Activated CD8-positive, alpha-beta T cell treated with anti-CD3 and anti-CD28 coated beads, Interleukin-2, amount 10 ng/mL, durations not matched to agents 7 days and 5 days (primary cell): Measurements from ENCODE around the gene CALD1. TPM values are rescaled to one million over a fixed set of nuclear protein-coding genes. Genes with fewer than 3 reads are reported as not detected.

Experiments
- ATAC-seq: fragments of 150-1000 bp; cut with Tn5 transposase; one replicate; pipeline ENCODE4 v1.10.0; 2021; ENCODE audit warnings: moderate library complexity
- CTCF ChIA-PET: fragments of 350-600 bp; sonication (Branson Sonifier 250); formaldehyde crosslinking; loops from one replicate; lab custom pipeline; 2021; ENCODE audit warnings: antibody characterized with exemption; lab: Charles Lee
- POLR2A ChIA-PET: fragments of 350-600 bp; sonication (Branson Sonifier 250); formaldehyde crosslinking; loops from one replicate; lab custom pipeline; 2021; ENCODE audit warnings: antibody characterized with exemption; lab: Charles Lee
- DNase-seq: peaks from one replicate; pipeline ENCODE4 v3.0.0-alpha.2; 2020
- H3K27ac Mint-ChIP-seq: one replicate; pipeline ENCODE4 v1.8.0; 2021; ENCODE audit warnings: mild to moderate bottlenecking, mixed read lengths
- H3K27me3 Mint-ChIP-seq: one replicate; pipeline ENCODE4 v1.8.0; 2021; ENCODE audit warnings: low read depth, mixed read lengths
- H3K36me3 Mint-ChIP-seq: one replicate; pipeline ENCODE4 v1.8.0; 2021; ENCODE audit warnings: low read depth, mixed read lengths
- H3K4me1 Mint-ChIP-seq: one replicate; pipeline ENCODE4 v1.8.0; 2021; ENCODE audit warnings: low read depth, mixed read lengths
- H3K4me3 Mint-ChIP-seq: one replicate; pipeline ENCODE4 v1.8.0; 2021; ENCODE audit warnings: mild to moderate bottlenecking, mixed read lengths
- H3K9me3 Mint-ChIP-seq: one replicate; pipeline ENCODE4 v1.8.0; 2022; ENCODE audit warnings: mixed read lengths; ENCODE audit not compliant: insufficient read depth
- total RNA-seq, 2 experiments: library from RNA; stranded (reverse); gene quantifications; one replicate each; pipeline ENCODE4 v1.2.3, GENCODE V29; 2021

CALD1 gene
- total RNA-seq, 2 experiments from 2014 or later, result 0.55 TPM; not detected in 1

DNA sequence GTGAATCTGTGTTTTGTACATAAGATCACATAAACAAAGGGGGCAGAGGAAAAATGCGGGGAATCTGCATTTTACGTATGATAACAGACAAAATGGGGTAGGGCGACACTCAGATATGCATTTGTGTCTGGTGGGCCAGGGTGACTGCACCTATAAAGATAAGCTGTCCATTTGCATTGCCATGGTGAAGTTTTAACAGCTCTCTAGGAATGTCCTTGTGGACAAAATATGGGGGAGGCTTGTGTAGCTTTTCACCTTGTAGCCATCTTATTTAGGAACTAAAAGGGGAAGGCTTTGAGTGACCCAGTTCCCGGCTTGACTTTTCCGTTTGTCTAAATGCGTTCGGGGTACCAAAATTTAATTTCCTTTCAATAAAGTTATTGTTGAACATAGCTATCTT is 114.5 kb downstream of the CALD1 start:
- DNase-seq (no peak), ATAC-seq (no peak)
- Mint-ChIP-seq H3K4me1 (peaks cover 2% of the 10 kb centered on the region), H3K9me3 (peaks cover 12% of the 10 kb centered on the region), H3K27me3 (peaks cover 16% of the 10 kb centered on the region), H3K27ac (no peak overlapping the region), H3K4me3 (no peak overlapping the region), H3K36me3 (no peaks in the 10 kb centered on the region)
- POLR2A ChIA-PET, result no interaction called here
- CTCF ChIA-PET, result no interaction called here

DNA sequence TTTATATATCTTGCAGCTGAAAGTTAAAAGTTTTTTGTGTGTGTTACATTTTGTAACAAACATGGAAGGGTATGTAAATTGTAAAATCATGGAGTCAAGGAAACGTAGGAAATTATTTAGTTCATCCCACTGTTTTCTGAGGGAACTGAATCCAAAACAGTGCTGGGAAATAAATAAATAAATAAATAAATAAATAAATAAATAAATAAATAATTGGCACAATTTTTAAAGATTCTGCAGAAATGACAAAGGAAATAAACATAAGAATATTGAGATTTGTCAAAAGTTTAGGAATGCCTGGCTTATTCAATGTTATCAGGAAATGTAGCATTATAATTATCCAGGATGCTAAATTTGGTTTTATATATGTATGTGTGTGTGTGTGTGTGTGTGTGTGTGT is 115.5 kb downstream of the CALD1 start:
- H3K36me3 Mint-ChIP-seq, result no peaks in the 10 kb centered on the region
- no peak for DNase-seq
- no peak for ATAC-seq
- H3K4me3 Mint-ChIP-seq, result no peak overlapping the region
- peaks cover 2% of the 10 kb centered on the region for H3K4me1 Mint-ChIP-seq
- ChIA-PET POLR2A (no interaction called here), CTCF (interaction anchor here (0.6 kb wide), 1 partner anchor 771 kb away, joined by 3 read pairs; no protein-coding TSS in a partner anchor)
- no peak overlapping the region for H3K27ac Mint-ChIP-seq
- H3K9me3 Mint-ChIP-seq, result peaks cover 12% of the 10 kb centered on the region
- H3K27me3 Mint-ChIP-seq, result peaks cover 16% of the 10 kb centered on the region

DNA sequence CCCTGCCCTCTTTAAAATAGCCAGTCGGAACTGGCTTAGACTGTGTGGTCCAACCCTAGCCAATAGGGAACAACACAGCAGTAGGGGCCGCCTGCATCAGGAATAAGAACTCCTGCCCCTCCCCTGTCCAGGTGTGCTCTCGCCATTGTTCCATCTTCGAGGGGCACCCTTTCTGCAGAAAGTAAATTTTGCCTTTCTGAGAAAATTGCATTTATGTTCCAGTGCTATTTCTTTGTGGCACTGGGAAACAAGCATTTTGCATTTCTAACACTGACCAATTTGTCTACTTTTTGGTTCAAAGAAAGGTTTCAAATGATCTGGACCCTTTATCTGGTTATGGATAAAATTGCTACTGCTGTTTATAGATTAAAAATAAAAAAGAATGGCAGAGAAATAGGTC is 116.6 kb downstream of the CALD1 start:
- H3K4me3 Mint-ChIP-seq, result no peak overlapping the region
- no peaks in the 10 kb centered on the region for H3K36me3 Mint-ChIP-seq
- peaks cover 16% of the 10 kb centered on the region for H3K27me3 Mint-ChIP-seq
- POLR2A ChIA-PET, result no interaction called here
- ATAC-seq (no peak), DNase-seq (no peak)
- CTCF ChIA-PET, result no interaction called here
- H3K9me3 Mint-ChIP-seq, result peaks cover 12% of the 10 kb centered on the region
- no peak overlapping the region for H3K27ac Mint-ChIP-seq
- H3K4me1 Mint-ChIP-seq, result peaks cover 2% of the 10 kb centered on the region

DNA sequence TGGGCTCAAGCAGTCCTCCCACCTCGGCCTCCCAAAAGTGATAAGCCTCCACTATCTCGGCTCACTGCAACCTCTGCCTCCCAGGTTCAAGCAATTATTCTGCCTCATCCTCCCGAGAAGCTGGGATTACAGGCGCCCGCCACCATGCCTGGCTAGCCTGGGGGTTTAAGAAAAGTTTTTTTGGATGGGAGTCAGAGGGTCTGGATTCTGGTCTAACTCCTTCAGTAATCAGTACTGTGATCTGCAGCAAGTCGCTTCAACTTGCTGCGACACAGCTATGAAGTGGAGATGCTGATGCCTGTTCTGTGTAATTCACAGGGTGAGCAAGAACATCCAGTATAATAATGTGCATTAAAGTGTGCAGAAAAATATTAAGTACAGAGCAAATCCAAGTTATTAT is 118.5 kb downstream of the CALD1 start:
- peaks cover 12% of the 10 kb centered on the region for H3K9me3 Mint-ChIP-seq
- H3K27ac Mint-ChIP-seq, result no peak overlapping the region
- H3K27me3 Mint-ChIP-seq, result peaks cover 9% of the 10 kb centered on the region
- no peaks in the 10 kb centered on the region for H3K4me1 Mint-ChIP-seq
- ChIA-PET CTCF (no interaction called here), POLR2A (no interaction called here)
- DNase-seq (no peak), ATAC-seq (no peak)
- H3K4me3 Mint-ChIP-seq, result no peak overlapping the region
- no peaks in the 10 kb centered on the region for H3K36me3 Mint-ChIP-seq

DNA sequence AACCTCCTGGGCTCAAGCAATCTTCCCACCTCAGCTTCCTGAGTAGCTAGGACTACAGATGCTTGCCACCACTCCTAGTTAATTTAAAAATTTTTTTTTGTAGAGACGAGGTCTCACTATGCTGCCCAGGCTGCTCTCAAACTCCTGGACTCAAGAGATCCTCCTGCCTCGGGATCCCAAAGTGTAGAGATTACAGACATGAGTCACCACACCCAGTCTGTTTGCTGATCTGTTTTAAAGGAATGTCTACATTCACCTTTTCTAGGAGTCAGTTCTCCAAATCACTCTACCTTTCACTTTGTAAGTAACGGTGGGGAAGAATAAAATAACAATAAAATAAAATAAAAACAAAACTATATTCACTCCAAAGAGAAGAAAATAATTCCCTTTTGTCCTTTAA is 120.3 kb downstream of the CALD1 start:
- ATAC-seq (no peak), DNase-seq (no peak)
- no peaks in the 10 kb centered on the region for H3K36me3 Mint-ChIP-seq
- CTCF ChIA-PET, result no interaction called here
- no peak overlapping the region for H3K4me3 Mint-ChIP-seq
- POLR2A ChIA-PET, result interaction anchor here (0.5 kb wide), 1 partner anchor 179 kb away, joined by 3 read pairs; no protein-coding TSS in a partner anchor
- H3K27ac Mint-ChIP-seq, result no peak overlapping the region
- H3K9me3 Mint-ChIP-seq, result peaks cover 12% of the 10 kb centered on the region
- H3K27me3 Mint-ChIP-seq, result no peaks in the 10 kb centered on the region
- H3K4me1 Mint-ChIP-seq, result no peaks in the 10 kb centered on the region

DNA sequence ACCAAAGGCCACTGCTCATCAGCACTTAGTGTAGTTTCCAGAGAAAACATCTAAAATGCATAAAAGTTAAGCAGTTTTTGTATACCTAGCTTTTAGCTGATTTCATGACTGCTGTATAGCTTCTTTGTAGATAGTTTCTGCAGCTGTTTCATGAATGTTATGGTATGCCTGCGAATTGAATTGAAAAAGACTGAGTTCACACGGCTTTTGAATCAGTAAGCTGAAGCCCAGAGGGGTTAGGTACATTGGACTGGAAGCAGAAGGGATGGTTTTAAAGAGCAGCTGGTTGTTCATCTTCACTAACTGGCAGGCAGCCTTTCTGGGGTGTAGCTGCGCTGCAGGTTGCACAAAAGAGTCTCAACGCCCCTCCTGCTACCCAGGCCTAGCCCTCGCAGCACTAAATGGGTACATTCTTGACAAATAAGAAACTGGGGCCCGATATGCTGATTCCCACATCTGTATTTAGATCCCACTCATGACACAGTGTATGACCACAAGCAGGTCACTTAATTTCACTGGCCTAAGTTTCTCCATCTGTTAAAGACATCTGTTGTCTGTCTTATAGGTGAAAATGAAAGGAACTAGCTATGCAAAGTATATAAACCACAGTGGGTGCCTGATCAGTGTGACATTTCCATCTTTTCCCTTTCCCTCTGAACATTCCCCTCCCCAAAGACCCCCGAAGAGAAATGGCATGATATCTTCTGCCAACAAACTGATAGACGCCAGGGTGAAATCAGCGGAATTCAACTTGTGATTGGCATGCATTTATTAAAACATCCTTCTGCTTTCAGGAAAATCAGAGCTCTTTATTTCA is 120.9 kb downstream of the CALD1 start:
- no peaks in the 10 kb centered on the region for H3K4me1 Mint-ChIP-seq
- ATAC-seq (no peak), DNase-seq (no peak)
- no peak overlapping the region for H3K27ac Mint-ChIP-seq
- H3K36me3 Mint-ChIP-seq, result no peaks in the 10 kb centered on the region
- ChIA-PET CTCF (no interaction called here), POLR2A (interaction anchor here (0.5 kb wide), 1 partner anchor 178 kb away, joined by 3 read pairs; no protein-coding TSS in a partner anchor)
- no peaks in the 10 kb centered on the region for H3K27me3 Mint-ChIP-seq
- peaks cover 11% of the 10 kb centered on the region for H3K9me3 Mint-ChIP-seq
- H3K4me3 Mint-ChIP-seq, result no peak overlapping the region

DNA sequence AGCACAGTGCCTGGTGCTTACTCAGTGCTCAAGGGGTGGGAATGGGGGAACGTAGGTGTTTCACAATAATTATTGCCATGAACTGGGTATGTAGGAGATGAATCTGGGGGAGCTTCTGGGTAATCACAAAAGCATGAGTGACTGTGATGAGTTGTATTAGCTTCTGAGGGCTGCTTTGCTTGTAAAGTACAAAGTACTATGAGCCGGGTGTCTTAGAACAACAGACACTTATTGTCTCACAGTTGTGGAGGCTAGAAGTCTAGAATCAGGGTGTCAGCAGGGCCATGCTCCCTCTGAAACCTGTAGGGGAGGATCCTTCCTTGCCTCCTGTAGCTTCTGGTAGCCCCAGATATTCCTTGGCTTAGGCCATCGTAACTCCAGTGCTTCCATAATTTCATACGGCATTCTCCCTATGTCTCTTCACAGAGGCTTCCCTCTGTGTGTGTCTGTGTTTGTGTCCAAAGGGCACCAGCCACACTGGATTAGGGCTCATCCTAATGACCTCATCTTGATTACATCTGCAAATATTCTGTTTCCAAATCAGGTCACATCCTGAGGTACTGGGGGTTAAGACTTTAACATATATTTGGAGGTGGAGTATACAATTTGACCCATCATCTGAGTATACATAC is 122.1 kb downstream of the CALD1 start:
- H3K4me3 Mint-ChIP-seq, result no peak overlapping the region
- CTCF ChIA-PET, result no interaction called here
- DNase-seq (no peak), ATAC-seq (no peak)
- H3K27me3 Mint-ChIP-seq, result no peaks in the 10 kb centered on the region
- H3K27ac Mint-ChIP-seq, result no peak overlapping the region
- no peaks in the 10 kb centered on the region for H3K4me1 Mint-ChIP-seq
- no peaks in the 10 kb centered on the region for H3K36me3 Mint-ChIP-seq
- peaks cover 2% of the 10 kb centered on the region for H3K9me3 Mint-ChIP-seq
- POLR2A ChIA-PET, result interaction anchor here (0.5 kb wide), 1 partner anchor 1629 kb away, joined by 3 read pairs; no protein-coding TSS in a partner anchor

DNA sequence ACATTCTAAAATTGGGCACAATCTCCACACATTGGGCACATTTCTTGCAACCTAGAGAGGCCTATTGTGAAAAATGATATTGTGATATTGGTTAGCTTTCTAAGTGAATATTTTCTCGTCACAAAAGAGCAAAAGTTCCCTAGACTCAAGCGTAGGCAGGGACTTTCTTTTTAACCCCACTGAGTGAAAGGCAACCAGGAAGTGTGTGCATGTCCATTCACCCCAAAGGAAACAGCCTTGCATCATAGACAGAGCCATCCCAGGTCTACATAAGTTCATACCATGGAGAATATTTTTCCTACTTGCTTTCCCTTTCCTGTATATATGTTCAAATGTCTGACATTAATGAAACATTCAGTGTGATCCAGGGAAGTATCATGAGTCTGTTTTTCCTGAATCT is 122.6 kb downstream of the CALD1 start:
- H3K4me3 Mint-ChIP-seq, result no peak overlapping the region
- CTCF ChIA-PET, result no interaction called here
- no peak for ATAC-seq

DNA sequence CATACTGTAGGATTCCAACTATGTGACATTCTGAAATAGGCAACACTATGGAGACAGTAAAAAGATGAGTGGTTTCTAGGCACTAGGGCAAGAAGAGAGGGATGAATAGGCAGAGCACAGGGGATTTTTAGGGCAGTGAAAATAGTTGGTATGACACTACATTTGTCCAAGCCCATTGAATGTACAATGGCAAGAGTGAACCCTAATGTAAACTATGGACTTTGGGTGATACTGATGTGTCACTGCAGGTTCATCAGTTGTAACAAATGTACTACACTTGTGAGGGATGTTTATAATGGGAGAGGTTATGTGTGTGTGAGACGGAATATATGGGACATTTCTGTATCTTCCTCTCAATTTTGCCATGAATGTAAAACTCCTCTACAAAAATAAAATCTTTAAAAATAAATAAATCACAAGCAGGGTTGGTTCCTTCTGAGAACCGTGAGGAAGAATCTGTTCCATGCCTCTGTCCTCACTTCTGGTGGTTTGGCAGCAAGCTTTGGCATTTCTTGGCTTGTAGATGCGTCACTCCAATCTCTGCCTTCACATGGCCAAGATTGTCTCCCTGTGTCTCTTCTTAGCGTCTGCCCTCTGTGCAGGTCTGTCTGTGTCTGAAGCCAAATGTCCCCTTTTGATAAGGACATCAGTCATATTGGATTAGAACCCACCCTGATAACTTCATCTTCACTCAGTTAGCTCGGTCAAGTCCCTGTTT is 123.8 kb downstream of the CALD1 start:
- no peak overlapping the region for H3K27ac Mint-ChIP-seq
- H3K4me3 Mint-ChIP-seq, result no peak overlapping the region
- ChIA-PET POLR2A (no interaction called here), CTCF (no interaction called here)
- ATAC-seq, result no peak
- no peaks in the 10 kb centered on the region for H3K36me3 Mint-ChIP-seq
- H3K27me3 Mint-ChIP-seq, result no peaks in the 10 kb centered on the region
- H3K4me1 Mint-ChIP-seq, result no peaks in the 10 kb centered on the region
- H3K9me3 Mint-ChIP-seq, result no peaks in the 10 kb centered on the region
- DNase-seq, result no peak

More for the DNA sequence above, 122.6 kb downstream of the CALD1 start:
- no peak for DNase-seq
- Mint-ChIP-seq H3K9me3 (no peaks in the 10 kb centered on the region), H3K27ac (no peak overlapping the region), H3K36me3 (no peaks in the 10 kb centered on the region), H3K27me3 (no peaks in the 10 kb centered on the region), H3K4me1 (no peaks in the 10 kb centered on the region)
- POLR2A ChIA-PET, result no interaction called here

DNA sequence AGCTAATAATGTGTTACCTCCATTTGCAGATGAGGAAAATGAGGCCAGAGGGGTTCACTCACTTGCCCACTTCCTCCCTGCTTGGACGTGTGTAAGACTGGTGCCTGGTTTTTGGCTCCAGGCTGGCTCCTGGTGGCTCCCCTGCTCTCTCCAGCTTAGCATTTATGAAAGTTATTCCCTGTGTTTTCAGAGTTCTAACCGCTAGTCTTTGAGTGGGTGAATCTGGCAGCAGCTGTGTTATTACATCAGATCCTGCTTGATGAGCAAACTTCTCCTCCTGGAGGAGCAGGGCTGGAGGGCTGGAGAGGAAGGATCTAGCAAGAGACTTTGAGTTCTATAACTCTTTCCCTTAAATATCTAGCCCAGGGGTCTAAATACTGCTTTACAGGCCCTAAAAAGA is 125.9 kb downstream of the CALD1 start:
- no peak for DNase-seq
- H3K27me3 Mint-ChIP-seq, result no peaks in the 10 kb centered on the region
- no peak overlapping the region for H3K27ac Mint-ChIP-seq
- no peak overlapping the region for H3K4me3 Mint-ChIP-seq
- H3K4me1 Mint-ChIP-seq, result peaks cover 4% of the 10 kb centered on the region
- ChIA-PET POLR2A (interaction anchor here (0.8 kb wide), 1 partner anchor 259 kb away, joined by 3 read pairs; no protein-coding TSS in a partner anchor), CTCF (no interaction called here)
- no peaks in the 10 kb centered on the region for H3K9me3 Mint-ChIP-seq
- no peaks in the 10 kb centered on the region for H3K36me3 Mint-ChIP-seq
- no peak for ATAC-seq

DNA sequence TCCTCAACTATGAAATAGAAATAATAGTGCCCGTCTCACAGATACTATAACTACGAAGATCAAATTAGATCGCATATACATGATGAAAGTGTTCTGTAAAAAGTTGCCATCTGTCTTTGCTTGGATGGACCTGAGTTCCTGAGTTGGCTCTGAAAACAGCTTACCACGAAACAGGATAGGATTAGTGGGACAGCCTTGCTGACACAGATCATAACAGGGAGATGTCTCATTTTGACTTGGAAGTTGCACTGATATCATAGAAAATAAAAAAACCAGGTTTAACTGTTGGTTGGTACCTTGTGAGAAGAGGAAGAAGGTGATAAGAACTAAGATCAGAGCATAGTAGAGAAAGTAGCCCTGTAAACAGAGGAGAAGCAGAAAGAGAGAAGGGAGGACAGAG is 127.6 kb downstream of the CALD1 start:
- no peak for DNase-seq
- no peak for ATAC-seq
- no peak overlapping the region for H3K27ac Mint-ChIP-seq
- ChIA-PET POLR2A (no interaction called here), CTCF (interaction anchor here (0.6 to 0.8 kb wide), 2 partner anchors 277 to 434 kb away, joined by 3 read pairs; no protein-coding TSS in a partner anchor)
- H3K9me3 Mint-ChIP-seq, result no peaks in the 10 kb centered on the region
- H3K27me3 Mint-ChIP-seq, result no peaks in the 10 kb centered on the region
- no peaks in the 10 kb centered on the region for H3K36me3 Mint-ChIP-seq
- no peak overlapping the region for H3K4me3 Mint-ChIP-seq
- H3K4me1 Mint-ChIP-seq, result peaks cover 7% of the 10 kb centered on the region
